ENCODE data around the gene PRKAG3. TPM values are rescaled to one million over a fixed set of nuclear protein-coding genes. Genes with fewer than 3 reads are reported as not detected.

The PRKAG3 gene
- total RNA-seq, 2 donors from 2014 or later, result 0.19 TPM; not detected in 1

GRCh38 chr2:218873359-218874194 is 42.0 kb upstream of the PRKAG3 start:
- no peak overlapping the region for H3K4me3 ChIP-seq
- TF ChIP-seq CTCF (IDR thresholded peaks at IDR 0.05), result no peak
- no peak overlapping the region for H3K27ac ChIP-seq
- H3K36me3 ChIP-seq, result no peaks in the 10 kb centered on the region
- DNase-seq (ENCODE audit: low spot score), result no peak
- peaks cover 8 to 35% of the 10 kb centered on the region in 2 donors for H3K27me3 ChIP-seq
- H3K4me1 ChIP-seq, result peaks cover 0 to 28% of the 10 kb centered on the region in 2 donors
- no peaks in the 10 kb centered on the region for H3K9me3 ChIP-seq

DNA sequence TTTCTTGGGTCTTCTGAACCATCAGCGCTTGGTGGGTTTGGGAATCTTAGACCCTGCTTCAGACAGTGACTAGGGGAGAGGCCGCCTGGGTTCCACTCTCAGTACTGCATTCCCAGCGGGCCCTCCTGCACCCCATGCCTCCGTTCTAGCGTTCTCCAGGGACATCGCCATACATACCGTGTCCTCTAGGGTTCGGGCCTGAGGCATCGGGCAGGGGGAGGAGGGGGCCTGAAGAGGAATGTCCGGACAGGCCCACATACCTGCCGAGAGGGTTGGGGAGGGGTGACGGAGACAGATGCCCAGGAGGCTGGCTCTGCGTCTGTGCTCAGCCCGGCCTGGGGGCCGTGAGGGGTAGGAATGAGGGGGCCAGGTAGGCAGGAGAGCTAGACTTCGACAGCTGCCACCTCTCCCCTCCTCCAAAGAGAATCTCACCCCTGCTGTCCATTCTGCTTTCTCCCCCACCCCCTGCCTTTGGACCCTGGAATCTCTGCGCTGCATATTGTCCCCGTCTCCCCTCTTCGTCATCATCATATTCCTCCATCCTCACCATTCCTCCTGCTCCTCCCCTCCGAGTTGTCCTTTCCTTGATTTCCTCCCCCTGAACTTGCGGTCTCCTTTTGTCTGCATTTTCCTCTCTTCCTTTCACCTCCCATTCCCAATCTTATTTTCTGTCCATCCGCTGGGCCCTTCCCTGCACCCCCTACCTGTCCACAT is 41.2 kb upstream of the PRKAG3 start:
- no peak for TF ChIP-seq CTCF (IDR thresholded peaks at IDR 0.05)
- no peaks in the 10 kb centered on the region for H3K36me3 ChIP-seq
- H3K27ac ChIP-seq, result no peak overlapping the region
- no peak for DNase-seq (ENCODE audit: low spot score)
- H3K27me3 ChIP-seq, result peaks cover 8 to 27% of the 10 kb centered on the region in 2 donors
- H3K9me3 ChIP-seq, result no peaks in the 10 kb centered on the region
- peaks cover 0 to 28% of the 10 kb centered on the region in 2 donors for H3K4me1 ChIP-seq
- H3K4me3 ChIP-seq, result no peak overlapping the region

GRCh38 chr2:218871345-218872302 is 40.0 kb upstream of the PRKAG3 start:
- peaks cover 0 to 28% of the 10 kb centered on the region in 2 donors for H3K4me1 ChIP-seq
- H3K4me3 ChIP-seq, result peak overlapping the region in 1 of 2 donors; percentile 20
- no peaks in the 10 kb centered on the region for H3K9me3 ChIP-seq
- peaks cover 8 to 27% of the 10 kb centered on the region in 2 donors for H3K27me3 ChIP-seq
- no peaks in the 10 kb centered on the region for H3K36me3 ChIP-seq
- H3K27ac ChIP-seq, result no peak overlapping the region
- no peak for DNase-seq (ENCODE audit: low spot score)
- TF ChIP-seq CTCF (IDR thresholded peaks at IDR 0.05), result no peak

GRCh38 chr2:218870984-218871344 is 39.4 kb upstream of the PRKAG3 start:
- H3K4me3 ChIP-seq, result peak overlapping the region in 1 of 2 donors; percentile 20
- no peaks in the 10 kb centered on the region for H3K36me3 ChIP-seq
- no peaks in the 10 kb centered on the region for H3K9me3 ChIP-seq
- peaks cover 0 to 28% of the 10 kb centered on the region in 2 donors for H3K4me1 ChIP-seq
- H3K27me3 ChIP-seq, result peaks cover 8 to 27% of the 10 kb centered on the region in 2 donors
- TF ChIP-seq CTCF (IDR thresholded peaks at IDR 0.05), result no peak
- no peak overlapping the region for H3K27ac ChIP-seq
- no peak for DNase-seq (ENCODE audit: low spot score)

- TF ChIP-seq CTCF (IDR thresholded peaks at IDR 0.05), result no peak
Measured at GRCh38 chr2:218869064-218869463, 37.5 kb upstream of the PRKAG3 start.

More at GRCh38 chr2:218869064-218869463, 37.5 kb upstream of the PRKAG3 start:
- H3K27ac ChIP-seq, result no peak overlapping the region
- DNase-seq (ENCODE audit: low spot score), result no peak
- H3K4me3 ChIP-seq, result no peak overlapping the region
- peaks cover 8 to 27% of the 10 kb centered on the region in 2 donors for H3K27me3 ChIP-seq
- H3K4me1 ChIP-seq, result peaks cover 0 to 28% of the 10 kb centered on the region in 2 donors
- no peaks in the 10 kb centered on the region for H3K36me3 ChIP-seq
- H3K9me3 ChIP-seq, result no peaks in the 10 kb centered on the region
